Rectal smooth muscle tissue (tissue), 1 donor: ENCODE data around the gene NR4A1.
A peak's percentile ranks its signal among the peaks of the same experiment; 100 is the strongest.

Experiments
- H3K27ac ChIP-seq: one replicate; pipeline ENCODE4 v1.7.0; 2013; ENCODE audit warnings: low read depth, low read length, inconsistent platforms
- H3K27me3 ChIP-seq: one replicate; pipeline ENCODE4 v1.7.0; 2013; ENCODE audit warnings: low read length; ENCODE audit not compliant: control insufficient read depth, insufficient read depth
- H3K36me3 ChIP-seq: one replicate; pipeline ENCODE4 v1.7.0; 2013; ENCODE audit warnings: low read length; ENCODE audit not compliant: control insufficient read depth, insufficient read depth
- H3K4me1 ChIP-seq: one replicate; pipeline ENCODE4 v1.7.0; 2013; ENCODE audit warnings: low read length; ENCODE audit not compliant: control insufficient read depth, insufficient read depth
- H3K4me3 ChIP-seq: one replicate; pipeline ENCODE4 v1.7.0; 2013; ENCODE audit warnings: low read length
- H3K9ac ChIP-seq: one replicate; pipeline ENCODE4 v1.7.0; 2013; ENCODE audit warnings: low read length

NR4A1 gene

DNA sequence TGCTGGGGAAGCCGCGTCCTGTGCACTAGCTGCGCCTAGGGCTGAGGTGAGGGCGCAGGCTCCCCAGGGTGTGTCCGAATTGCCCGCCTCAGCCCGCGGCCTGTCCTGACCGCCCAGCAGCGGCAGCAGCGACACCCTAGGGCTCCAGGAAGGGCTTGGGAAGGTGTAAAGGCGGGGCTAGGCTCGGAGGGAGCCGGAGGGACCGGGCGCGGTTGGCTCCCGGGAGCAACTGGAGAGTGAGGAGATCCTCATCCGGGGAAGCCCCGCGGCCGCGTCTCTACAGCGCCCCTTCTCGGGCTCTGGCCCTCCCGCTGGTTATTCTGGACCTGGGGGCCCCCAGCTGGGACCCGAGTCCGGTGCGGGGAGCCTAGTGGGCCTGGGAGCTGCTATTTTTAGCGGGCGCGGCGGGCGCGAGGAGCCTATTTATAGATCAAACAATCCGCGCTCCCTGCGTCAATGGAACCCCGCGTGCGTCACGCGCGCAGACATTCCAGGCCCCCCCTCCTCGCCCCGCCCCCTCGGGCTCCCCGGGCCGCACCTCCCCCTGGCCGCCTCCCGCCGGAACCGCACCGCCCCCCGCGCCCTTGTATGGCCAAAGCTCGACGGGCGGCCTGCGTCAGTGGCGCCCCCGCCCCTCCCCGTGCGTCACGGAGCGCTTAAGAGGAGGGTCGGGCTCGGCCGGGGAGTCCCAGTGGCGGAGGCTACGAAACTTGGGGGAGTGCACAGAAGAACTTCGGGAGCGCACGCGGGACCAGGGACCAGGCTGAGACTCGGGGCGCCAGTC is at the start of gene NR4A1:
Gene NR4A1, plus strand, starts transcription at position 685 of the 784 bp plus-strand sequence. CDS start 2,887 bp downstream, outside the sequence.
- peak within 1 kb of the TSS; percentile 94 for H3K27ac ChIP-seq
- peaks cover 6% of the 10 kb centered on the region for H3K36me3 ChIP-seq
- H3K27me3 ChIP-seq = no peaks in the 10 kb centered on the region
- peaks cover 17% of the 10 kb centered on the region for H3K4me1 ChIP-seq
- H3K4me3 ChIP-seq = peak within 1 kb of the TSS; percentile 91
- H3K9ac ChIP-seq = peak within 1 kb of the TSS; percentile 98

DNA sequence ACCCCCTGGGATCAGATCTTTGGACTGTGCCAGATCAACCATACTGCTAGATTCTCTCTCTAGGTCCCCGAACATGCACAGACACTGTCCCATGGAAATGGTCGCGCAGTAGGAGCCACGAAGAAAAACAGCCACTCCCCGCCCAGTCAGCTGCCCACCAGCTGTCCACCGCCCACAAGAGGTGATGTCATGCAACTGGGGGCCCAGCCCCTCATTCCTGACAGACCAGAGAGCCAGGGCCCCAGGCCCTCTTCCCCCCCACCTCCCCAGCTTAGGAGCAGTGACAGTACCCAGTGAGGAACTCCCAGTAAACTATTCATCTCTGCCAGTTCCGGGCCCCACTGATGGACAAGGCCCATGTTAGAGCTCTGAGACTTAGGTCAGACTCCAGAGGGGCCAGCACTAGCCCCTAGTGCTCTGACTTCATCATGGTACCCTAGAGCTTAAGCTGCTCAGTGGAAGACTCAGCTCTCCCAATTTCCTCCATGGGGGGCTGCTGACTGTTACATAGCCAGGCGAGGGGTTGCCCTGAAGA is 48.2 kb upstream of the NR4A1 start:
- H3K27ac ChIP-seq = no peak overlapping the region
- H3K36me3 ChIP-seq = no peaks in the 10 kb centered on the region
- H3K4me3 ChIP-seq = no peak overlapping the region
- H3K27me3 ChIP-seq = peaks cover 13% of the 10 kb centered on the region
- H3K4me1 ChIP-seq = no peaks in the 10 kb centered on the region
- H3K9ac ChIP-seq = no peak overlapping the region

DNA sequence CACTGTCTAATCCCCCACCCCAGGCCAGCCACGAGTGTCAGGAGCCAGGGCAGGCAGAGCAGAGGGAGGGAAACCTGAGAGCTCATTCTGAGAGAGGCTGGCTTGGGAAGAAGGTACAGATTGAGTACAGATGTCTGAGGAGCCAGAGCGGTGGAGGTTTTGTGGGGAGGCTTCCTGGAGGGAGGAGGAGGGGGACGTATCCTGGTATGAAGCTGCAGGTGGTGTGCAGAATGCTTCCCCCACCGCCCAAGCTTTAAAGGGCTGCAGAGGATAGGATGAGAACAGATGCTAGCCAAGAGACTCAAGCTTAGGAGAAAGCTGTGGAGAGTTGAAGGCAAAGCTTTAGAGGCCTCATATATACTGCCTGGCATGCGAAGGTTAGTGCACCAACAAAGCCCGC is 47.7 kb upstream of the NR4A1 start:
- Histone ChIP-seq H3K27me3 (peaks cover 13% of the 10 kb centered on the region), H3K36me3 (no peaks in the 10 kb centered on the region), H3K27ac (no peak overlapping the region), H3K4me3 (no peak overlapping the region), H3K4me1 (no peaks in the 10 kb centered on the region), H3K9ac (no peak overlapping the region)

- Histone ChIP-seq H3K36me3 (no peaks in the 10 kb centered on the region), H3K27me3 (peaks cover 13% of the 10 kb centered on the region), H3K9ac (no peak overlapping the region), H3K27ac (no peak overlapping the region), H3K4me3 (no peak overlapping the region), H3K4me1 (no peaks in the 10 kb centered on the region)
Measured at GRCh38 chr12:52004042-52004648, 47.1 kb upstream of the NR4A1 start.

DNA sequence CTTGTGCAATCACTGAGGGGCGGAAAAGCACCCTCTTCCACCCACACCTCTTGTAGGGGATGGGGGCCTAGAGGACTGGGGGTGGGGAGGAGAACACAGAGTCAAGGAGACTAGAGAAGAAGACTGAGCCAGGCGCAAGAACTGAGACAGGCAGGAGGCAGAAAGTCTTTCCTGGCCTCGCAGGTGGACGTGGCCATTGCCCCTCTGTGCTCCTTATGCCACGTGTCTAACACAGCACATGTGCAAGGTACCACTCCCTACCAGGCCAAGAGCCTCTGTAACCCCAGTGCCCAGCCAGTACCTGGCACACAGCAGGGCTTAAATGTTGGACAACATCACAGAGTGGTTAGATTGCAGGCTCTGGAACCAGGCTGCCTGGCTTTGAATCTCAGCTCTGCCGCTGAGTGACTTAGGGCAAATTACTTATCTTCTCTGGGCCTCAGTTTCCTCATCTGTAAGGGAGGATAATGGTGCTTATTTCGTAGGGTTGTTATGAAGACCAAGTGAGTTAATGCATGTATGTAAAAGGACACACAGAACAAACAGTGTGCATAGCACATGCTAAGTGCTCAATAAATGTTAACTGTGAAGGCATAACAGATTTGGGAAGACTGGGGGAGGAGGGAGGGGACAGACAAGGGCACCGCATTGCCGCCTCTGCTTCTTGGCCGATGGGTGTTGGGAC is 45.9 kb upstream of the NR4A1 start:
- peaks cover 13% of the 10 kb centered on the region for H3K27me3 ChIP-seq
- H3K9ac ChIP-seq = no peak overlapping the region
- no peak overlapping the region for H3K4me3 ChIP-seq
- no peaks in the 10 kb centered on the region for H3K36me3 ChIP-seq
- H3K27ac ChIP-seq = no peak overlapping the region
- peaks cover under 1% of the 10 kb centered on the region for H3K4me1 ChIP-seq

GRCh38 chr12:52005903-52006703 is 45.1 kb upstream of the NR4A1 start:
- H3K9ac ChIP-seq = no peak overlapping the region
- peak overlapping the region; percentile 39 for H3K4me3 ChIP-seq
- H3K27ac ChIP-seq = no peak overlapping the region

DNA sequence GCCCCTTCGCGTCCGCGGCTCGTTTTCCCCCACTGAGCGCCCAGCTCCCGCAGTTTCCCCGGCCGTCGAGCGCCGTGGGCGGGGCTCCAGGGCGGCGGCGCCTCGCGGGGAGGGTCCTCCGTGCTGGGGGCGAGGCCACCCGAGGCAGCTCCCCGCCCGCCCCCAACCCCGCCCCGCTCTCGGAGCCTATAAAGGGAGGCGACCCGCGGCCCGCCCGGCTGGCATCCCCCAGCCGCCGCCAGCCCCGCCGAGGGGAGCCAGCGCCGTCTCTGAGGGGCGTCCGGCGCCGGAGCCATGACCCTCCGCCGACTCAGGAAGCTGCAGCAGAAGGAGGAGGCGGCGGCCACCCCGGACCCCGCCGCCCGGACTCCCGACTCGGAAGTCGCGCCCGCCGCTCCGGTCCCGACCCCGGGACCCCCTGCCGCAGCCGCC is 44.5 kb upstream of the NR4A1 start, which contains the start of gene TAMALIN:
Gene TAMALIN, plus strand, starts transcription at position 221 of the 432 bp plus-strand sequence. Its CDS starts 74 bp downstream, at position 295.
- peak within 1 kb of the TSS; percentile 71 for H3K4me3 ChIP-seq
- H3K27ac ChIP-seq = peak within 1 kb of the TSS; percentile 70
- H3K4me1 ChIP-seq = peaks cover 9% of the 10 kb centered on the region
- no peak within 1 kb of the TSS for H3K9ac ChIP-seq
- peaks cover 13% of the 10 kb centered on the region for H3K27me3 ChIP-seq
- H3K36me3 ChIP-seq = peaks cover 5% of the 10 kb centered on the region

More at GRCh38 chr12:52005903-52006703, 45.1 kb upstream of the NR4A1 start:
- Histone ChIP-seq H3K4me1 (peaks cover 7% of the 10 kb centered on the region), H3K36me3 (peaks cover 4% of the 10 kb centered on the region), H3K27me3 (peaks cover 13% of the 10 kb centered on the region)

- peaks cover 5% of the 10 kb centered on the region for H3K36me3 ChIP-seq
- no peak overlapping the region for H3K9ac ChIP-seq
- peak overlapping the region; percentile 71 for H3K4me3 ChIP-seq
- peaks cover 9% of the 10 kb centered on the region for H3K4me1 ChIP-seq
- H3K27ac ChIP-seq = peak overlapping the region; percentile 70
- H3K27me3 ChIP-seq = peaks cover 13% of the 10 kb centered on the region
Measured at GRCh38 chr12:52007158-52007921, 43.9 kb upstream of the NR4A1 start.

DNA sequence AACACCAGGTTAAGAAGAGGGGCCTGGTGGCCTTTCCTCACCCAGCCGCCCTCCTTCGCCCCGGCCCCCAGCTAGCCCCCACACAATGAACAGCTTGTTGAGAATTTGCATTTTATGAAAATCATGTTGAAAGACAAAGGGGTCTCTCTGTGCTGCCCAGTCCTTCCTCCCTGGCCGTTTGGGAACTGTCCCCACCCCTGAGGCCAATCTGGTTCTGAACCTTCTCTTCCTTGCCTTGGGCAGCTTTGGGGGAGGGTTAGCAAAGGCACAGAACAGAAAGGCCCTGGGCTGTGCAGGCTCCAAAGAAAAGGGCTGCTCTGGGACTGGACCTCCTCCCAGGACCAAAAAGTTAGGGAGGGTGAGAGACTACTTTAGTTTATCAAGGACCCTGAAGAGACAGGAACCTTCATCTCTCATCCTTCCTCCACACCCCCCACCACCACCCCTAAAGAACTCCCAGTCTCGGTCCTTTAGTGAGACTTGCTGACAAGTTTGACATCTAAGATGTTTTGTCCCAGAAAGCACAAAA is 43.2 kb upstream of the NR4A1 start:
- Histone ChIP-seq H3K4me1 (peaks cover 9% of the 10 kb centered on the region), H3K27me3 (peaks cover 13% of the 10 kb centered on the region), H3K36me3 (peaks cover 5% of the 10 kb centered on the region), H3K9ac (no peak overlapping the region), H3K27ac (peak overlapping the region; percentile 70), H3K4me3 (peak overlapping the region; percentile 71)

- Histone ChIP-seq H3K36me3 (peaks cover 5% of the 10 kb centered on the region), H3K9ac (no peak overlapping the region), H3K27me3 (peaks cover 13% of the 10 kb centered on the region), H3K4me3 (peak overlapping the region; percentile 31), H3K4me1 (peaks cover 9% of the 10 kb centered on the region), H3K27ac (peak overlapping the region; percentile 71)
Measured at GRCh38 chr12:52009081-52009751, 42.0 kb upstream of the NR4A1 start.
